KG1 (cell line): Measurements from ENCODE around the gene TSPAN9.

Experiments
- DNase-seq: peaks from one replicate; lab custom pipeline; 2025; lab: John Stamatoyannopoulos, UW

The TSPAN9 gene

DNA sequence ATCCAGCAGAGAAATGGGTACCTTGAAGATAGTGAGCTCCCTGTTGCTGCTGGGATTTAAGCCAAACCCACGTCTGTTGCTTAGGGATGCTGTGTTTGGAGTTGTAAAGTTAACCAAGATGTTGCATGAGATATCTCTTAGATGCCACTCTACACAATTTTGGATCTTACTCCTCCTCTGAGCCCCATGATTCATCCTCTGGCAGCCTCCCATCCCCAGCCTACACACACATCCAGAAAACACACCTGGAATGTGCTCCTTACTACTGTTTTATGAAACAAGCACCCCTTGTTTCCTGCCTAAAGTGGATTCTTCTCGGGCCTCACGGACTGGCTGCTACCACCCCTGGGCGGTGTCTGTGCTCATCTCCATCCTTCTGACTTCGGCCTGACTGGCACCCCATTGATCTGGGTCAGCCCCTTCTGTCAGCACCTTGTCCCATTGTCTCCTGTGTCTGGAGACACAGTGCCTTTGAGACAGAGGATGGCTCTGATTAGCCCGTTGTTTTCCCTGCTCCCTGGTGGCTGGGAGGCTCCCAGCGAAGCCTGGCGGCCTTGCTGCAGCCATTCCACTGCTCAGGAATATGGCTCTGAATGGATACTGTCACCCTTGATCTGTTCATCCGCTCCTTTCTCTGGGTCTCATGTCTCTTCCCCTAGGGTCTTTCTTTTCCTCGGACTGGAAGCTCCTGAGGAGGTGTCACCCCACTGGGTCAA, 24.3 kb downstream of the TSPAN9 start:
- DNase-seq, result no peak

DNA sequence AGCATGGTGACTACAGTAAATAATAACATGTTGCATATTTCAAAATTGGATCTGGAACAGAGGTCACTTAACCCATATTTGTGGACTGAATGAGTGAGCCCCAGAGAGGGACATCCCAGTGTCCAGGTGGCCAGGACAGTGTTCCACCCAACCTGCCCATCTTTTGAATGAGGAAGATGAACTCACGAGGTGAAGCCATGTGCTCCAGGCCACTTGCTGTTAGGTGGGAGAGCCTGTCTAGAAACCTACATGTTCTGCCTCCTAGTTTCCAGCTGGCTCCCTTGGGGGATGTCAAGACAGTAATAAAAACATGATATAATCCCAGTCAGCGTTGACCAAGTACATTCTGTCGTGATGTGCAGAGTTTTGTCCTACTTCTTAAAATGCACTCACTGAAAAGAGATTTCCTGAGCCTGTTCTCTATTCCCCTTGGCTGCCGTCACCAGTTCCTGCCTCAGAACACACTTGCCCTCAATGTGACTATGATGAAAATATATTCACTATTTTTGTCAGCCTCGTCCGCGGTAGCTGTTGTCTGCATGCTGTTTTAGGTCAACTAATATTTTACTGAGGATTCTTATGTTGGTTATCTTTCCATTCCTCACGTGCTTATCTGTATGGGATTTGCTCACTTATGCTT, 25.7 kb downstream of the TSPAN9 start:
- DNase-seq, result no peak

DNA sequence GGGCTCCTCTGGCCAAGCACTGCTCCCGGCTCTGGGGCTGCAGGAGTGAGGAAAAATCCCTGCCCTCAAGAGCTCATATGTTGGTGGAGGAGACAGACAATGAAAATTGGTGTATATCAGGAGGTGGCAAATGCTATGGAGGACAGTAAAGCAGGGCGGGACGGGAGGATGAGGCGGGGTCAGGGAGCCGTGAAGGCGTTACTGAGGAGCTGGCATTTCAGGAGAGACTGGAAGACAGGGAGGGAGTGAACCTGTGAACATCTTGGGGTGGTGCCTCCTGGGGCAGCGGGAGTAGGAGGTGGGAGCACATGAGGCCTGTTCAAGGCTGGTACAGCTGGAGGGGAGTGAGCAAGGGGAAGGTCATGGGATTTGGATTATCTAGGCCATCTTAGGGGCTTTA, 26.6 kb downstream of the TSPAN9 start:
- DNase-seq, result no peak

DNA sequence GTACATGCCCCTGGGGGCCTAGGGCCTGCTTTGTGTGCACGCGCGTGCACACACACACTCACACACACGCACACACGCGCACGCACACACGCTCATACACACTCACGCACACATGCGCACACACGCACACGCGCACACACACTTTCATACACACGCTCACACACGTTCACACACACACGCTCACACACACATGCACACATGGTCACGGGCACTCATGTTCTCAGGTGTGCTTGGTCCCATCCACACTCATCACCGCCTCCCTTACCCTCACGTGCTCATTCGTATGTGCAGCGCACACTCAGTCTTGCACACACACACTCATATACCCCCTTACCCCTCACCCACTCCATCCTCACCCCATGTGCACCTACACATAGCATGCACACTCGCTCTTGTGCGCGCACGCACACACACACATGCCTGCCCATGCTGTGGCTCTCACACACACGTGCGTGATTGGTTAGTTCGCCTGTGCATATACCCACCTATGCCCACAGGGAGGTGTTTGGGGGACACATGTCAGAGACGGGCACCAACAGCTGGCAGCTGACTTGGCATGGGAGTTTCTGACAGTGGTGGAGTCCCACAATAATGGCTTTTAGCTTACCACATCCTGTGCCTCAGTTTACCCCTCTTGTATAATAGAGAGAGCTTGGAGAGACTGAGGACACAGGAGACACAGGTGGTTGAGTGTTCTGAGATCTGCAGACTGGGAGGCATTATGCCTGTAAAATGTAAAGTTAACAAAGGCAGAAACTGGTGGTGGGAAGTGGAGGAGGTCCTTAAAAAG, 28.7 kb downstream of the TSPAN9 start:
- no peak for DNase-seq

DNA sequence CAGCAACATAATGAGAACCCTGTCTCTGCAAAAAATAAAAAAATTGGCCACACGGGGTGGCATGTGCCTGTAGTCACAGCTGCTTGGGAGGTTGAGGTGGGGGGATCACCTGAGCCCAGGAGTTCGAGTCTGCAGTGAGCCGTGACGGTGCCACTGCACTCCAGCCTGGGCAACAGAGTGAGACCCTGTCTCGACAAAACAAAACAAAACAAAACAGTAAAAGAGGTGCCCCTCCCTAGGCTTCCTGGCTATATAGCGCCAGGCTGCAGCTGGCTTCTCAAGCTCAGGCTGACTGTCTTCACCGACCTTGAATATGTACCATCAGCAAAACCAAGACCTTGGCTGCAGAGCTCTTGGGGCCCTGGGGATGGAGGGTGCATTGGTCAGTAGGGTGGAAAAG, 29.4 kb downstream of the TSPAN9 start:
- DNase-seq, result no peak

DNA sequence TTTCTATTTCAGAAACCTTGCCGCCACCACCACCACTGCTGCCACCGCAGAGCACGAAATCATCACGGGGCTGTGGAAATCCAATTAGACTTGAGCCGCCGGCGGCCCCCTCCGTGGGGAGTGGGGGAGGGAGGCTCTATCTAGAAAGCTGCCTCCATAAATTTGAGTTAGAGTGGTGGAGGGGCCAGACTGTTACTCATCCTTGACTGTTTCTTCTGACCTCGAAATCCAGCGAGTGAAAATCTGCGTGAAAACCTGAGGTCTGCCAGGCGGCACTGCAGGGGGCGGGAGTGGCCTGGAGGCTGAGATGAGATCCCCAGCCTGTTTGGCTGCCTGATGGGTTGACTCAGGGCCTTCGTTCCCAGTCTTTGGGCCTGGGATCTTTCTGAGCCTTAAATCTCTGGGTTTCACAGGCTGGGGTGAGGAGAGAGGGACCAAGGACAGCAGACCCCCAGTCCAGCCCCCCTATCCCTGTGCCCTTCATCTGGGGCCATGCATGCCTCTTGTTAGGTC, 29.9 kb downstream of the TSPAN9 start:
- no peak for DNase-seq

DNA sequence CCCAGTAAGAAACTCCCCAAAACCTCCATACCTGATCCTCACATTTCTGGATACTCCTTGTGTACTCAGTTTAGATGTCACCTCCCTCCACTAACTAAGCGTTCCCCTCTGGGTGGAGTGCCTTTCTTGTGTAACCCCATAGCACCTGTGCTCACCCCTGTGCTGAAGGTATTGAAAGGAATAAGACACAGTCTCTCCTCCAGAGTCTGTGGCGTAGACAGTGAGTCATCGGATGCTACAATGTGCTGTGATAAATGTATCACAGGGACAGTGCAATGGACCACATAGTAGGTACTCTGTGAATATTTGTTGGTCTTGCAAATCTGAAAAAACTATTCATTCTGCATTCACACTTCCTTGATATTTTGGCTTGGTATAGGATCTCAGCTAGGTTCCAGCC, 30.8 kb downstream of the TSPAN9 start:
- DNase-seq, result no peak

DNA sequence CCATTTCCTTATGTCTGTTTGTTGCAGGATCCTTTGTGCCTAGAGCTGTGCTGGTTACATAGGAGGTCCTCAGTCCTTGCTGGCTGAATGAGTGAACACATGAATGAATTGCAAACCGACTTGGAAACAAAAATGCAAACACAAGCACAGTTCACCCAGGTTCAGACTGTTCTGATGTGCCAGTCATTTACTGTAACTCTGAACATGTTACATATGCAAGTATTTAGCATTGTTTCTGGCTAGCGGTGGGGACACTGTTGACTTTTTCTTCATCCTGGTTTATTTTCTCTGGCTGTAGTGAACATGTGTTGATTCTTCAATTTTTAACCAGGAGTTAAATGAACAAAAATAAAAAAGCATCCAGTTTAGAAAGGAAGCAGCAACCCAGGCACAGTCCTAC, 33.4 kb downstream of the TSPAN9 start:
- no peak for DNase-seq

DNA sequence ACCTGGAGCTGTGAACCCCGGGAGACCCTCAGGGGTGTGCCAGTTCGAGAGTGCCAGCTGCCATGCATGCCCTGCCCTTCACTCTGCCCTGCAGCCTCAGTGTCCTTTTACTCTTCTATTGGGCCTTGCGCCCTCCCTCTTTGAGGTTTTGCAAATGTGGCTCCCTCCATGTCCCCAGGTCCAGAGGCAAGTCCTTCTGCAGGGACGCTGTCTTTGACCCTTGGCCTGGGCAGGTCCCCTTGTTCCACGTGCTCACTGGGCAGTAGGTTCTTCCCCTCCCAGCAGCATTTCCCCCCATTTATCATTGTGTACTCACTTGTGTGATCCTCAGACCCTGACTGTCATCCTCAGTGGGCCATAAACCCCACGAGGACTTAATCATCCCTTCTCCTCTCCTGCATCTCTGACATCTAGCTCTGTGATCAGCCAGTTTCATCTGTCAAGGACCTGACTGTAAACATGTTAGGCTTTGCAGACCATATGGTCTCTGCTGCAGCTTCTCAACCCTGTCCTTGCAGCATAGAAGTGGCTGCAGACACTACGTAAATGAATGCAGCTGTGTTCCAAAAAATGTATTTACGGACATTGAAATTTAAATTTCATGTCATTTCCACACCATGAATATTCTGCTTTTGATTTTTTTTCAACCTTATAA, 36.6 kb downstream of the TSPAN9 start:
- DNase-seq, result no peak

DNA sequence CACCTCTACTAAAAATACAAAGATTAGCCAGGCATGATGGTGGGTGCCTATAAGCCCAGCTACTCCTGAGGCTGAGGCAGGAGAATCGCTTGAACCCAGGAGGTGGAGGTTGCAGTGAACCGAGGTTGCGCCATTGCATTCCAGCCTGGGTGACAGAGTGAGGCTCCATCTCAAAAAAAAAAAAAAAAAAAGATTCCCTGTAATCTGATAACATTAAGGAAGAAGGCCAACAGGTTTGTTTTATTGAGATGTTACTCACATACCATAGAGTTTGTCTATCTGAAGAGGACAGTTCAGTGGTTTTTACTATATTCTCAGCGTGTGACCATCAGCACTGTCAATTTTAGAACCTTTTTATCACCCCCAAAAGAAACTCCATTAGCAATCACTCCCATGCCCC, 37.5 kb downstream of the TSPAN9 start:
- no peak for DNase-seq

DNA sequence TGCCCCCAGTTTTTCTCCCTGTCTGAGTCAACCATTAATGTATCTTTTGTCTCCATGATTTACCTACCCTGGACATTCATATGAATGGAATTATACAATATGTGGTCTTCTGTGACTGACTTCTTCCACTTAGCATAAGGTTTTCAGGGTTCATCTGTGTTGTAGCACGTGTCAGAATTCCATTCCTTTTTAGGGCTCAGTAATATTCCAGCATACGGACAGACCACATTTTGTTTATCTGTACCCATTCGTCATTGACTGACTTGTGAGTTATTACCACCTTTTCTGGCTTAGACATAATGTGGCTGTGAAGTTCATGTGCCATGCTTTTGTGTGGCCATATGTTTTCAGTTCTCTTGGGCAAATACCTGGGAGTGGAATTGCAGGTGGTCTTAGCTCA, 37.9 kb downstream of the TSPAN9 start:
- DNase-seq, result no peak

DNA sequence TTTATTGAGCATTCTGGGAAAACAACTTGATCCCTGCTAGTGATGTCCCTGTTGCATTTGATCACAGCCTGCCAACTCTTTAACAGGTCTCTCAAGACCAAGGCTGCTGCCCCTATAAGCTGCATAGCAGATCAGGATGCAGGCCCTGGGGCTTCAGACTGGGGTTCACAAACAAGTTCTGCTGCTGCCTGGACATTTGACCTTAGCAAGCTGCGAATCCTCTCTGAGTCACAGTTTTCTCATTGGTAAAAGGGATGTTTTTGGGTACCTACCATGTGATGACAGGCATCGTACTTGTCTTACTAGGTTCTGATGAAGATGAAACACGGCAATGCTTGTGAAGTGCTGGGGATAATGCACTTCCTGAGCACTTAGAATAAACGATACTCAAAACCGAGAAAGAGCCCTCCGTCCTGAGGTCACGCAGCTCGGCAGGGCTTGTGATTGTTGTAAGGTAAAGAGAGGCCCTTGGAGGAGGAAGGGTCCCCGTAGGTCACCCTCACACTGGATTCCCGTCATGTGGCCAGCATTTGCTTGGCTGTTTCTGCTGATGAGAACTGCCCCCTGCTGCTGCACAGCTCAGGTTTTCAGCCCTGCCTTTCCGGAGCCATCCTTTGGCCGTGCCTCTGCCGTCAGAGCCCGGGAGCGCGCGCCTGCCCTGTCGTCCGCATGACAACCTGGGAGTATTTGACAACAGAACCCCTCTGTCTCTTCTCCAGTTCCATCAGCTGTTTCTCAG, 39.1 kb downstream of the TSPAN9 start:
- no peak for DNase-seq

DNA sequence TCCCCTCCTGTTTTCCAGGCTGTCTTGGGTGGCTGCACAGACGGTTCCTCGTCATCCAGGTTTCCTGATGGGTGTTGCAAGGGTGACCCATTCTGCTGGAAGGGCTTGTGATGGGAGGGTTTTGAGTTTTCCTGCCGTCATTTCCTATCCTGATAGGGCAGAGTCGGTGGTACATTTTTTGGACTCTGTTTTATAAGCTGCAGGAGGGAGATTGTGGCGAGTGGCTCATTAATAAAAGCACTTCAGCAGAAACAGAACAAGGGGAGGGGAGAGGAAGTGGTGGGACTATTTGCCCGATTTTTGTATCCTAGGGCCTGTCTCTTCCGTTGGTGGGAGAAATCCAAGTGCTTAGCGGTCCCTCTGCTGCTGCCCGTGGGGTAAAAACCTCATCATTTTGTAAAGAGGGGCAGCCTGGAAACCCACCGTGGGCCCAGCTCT, 40.0 kb downstream of the TSPAN9 start:
- DNase-seq, result no peak

DNA sequence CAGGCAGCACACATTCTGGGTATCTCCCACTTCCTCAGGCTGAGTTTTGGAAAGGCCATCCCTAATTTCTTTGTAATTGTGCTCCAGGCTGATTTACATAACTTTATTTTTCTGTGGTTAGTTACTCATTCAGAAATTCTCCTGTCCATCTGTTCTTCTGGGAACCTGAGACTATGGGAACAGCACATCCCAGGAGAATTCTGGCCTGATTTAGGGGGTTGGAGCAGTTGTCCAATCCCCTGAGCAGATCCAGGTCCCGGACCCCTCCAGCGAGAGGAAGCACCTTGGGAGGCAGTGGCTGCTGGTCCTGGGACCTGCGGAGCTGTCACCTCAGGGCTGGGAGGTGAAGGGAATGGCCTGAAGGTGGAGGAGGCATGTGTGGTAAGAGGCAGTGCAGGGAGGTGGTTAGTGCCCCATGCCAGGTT, 40.4 kb downstream of the TSPAN9 start:
- DNase-seq, result no peak

DNA sequence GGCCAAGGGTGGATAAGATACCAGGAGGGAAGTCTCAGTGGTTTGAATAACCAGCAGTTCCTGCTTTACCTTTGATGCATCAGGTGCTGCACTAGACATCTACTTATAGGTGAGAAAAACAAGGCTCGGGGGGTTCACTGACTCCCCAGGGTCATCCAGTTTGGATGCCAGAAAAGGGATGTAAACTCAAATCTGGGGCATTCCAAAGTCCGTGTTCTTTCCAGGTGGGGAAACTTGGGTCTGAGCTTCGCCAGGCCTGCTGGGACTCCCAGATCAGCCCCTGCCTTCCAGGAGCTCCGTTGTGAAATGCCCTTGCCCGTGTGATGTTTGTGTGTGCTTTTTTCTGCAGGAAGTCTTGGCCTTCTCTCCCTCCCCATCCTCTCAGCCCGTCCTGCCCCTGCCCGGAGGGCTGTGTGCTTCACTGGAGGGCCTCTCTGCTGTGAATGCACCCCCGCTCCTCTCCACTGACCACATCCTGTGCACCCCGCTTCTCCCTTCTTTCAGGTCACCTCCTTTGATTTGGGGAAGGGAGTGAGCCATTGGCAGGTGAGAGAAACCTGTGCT, 42.1 kb downstream of the TSPAN9 start:
- no peak for DNase-seq

DNA sequence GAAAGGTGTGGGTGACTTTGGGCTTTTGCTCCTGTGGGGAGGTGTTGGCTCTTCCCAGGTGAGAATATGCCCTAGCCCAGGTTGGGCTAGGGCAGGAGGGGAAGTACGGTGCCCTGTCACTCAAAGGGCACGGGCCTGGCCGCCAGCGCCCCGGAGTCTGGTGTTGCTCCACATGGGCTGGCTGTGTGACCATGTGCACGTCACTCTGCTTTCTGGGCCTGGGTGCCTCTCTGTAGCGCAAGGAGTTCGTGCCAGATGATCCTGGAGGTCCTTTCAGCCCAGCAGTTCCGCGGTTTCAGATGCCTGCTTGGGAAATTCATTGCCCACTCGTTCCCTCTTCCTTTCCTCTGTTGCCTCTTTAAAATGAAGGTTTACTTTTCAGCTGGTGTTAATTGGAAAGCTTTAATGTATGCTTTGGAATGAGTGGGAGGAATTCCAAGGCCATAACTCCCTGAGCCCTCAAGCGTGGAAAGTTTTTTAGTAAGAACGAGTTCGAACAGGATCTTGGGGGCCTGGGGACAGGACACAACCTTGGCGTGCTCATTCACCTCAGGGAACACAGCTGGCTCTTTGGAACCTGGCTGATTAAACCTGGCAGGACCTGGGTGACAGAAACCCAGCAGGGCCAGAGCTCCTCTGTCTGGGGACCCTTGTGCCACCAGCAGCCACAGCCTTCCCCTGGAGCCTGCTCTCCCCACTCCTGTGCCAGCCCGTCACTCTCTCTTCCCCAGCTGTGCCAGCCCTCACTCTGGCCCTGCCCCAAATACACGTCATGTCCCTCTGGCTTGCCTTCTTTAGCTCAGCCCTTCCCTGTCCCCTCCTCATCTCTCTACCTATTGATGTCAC, 42.8 kb downstream of the TSPAN9 start:
- DNase-seq, result no peak

DNA sequence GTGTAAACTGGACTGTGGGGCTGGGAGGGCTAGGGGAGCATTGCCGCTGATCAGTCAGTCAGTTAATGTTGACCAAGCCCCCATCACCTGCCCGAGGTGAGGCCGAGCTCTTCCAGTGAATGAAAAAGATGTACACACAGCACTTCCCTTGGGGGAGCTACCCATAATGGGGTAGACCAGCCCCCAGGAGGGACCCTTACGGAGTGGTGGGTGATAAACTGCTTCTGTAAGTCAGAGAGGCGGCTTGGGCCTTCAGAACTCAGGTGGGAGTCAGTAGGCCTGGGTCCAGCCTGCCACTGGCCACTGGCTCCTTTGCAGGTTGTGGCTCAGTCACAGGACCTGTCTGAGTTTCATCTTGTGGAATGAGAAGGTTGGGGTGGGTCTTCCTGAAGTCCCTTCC, 43.5 kb downstream of the TSPAN9 start:
- DNase-seq, result no peak

DNA sequence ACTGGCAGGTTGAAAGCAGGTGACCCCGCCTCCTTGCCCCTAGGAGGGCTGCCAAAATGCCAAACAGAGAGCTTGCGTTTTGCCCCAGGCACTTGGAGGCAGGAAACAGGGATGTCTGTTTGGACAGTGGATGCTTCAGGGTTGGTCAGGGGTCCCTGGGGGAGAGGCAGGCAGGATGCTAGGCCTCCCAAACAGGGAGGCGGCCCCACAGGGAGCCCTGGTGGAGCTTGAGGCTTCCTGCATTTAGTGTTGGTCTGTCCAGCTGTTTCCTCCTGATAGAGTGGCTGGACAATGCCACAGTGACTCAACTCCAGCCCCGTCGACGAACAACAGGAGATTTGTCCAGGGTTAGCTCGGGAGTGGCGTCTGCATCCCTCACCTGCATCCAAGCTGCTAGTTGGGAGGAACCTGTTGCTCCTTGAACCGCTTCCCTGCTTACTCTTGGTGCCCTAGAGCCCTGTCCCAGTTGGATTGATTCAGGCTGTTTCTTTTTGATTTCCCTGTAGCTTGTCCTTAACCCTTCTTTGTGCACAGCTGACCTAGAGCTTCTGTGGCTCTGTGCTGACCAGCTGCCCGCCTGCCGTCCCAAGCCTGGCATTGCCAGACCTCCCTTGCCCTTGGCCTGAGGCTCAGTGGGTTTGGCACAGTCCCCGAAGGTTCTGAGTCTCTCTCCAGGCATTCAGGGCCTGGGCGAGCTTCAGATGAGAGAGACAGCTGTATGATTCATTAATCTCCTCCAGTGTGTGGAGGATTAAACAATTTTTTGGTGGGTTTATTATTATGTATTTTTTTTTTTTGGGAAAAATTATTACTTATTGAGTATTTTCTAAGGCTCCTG, 45.9 kb downstream of the TSPAN9 start:
- DNase-seq, result no peak

DNA sequence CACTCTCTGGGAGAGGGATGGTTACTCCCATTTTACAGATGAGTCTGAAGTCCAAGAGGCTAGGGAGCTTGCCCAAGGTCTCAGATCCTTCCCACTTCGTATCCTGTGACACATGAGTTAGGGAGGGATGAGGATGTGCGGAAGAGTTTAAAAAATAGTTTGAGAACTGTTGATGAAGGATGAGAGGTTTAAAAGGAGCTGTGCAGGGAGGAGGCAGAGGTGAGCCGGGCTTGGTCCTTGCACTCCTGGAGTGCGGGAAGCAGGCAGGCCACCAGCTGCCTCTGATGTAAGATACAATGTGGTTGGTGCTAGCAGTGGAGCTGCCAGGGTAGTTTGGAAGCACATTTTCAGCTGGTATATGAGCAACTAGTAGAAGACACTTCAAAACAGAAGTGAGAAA, 46.5 kb downstream of the TSPAN9 start:
- DNase-seq, result no peak
